Astrocyte (in vitro differentiated cells and primary cell): ENCODE results near the gene INKA1. TPM values are rescaled to one million over a fixed set of nuclear protein-coding genes. Genes with fewer than 3 reads are reported as not detected.
A peak's percentile ranks its signal among the peaks of the same experiment; 100 is the strongest.

Experiments
- DNase-seq: peaks from one replicate; pipeline ENCODE4 v3.0.0-alpha.2; 2010; ENCODE audit warnings: low read depth
- FAIRE-seq: peaks from 2 replicates; lab custom pipeline; 2011; peaks lifted over from hg19 to GRCh38; lab: Jason Lieb, UNC
- H2AFZ ChIP-seq: 2 replicates; pipeline ENCODE4 v1.6.0; 2012; ENCODE audit warnings: low read depth, low read length, inconsistent platforms
- H3K27ac ChIP-seq: 2 replicates; pipeline ENCODE4 v1.5.1; 2011; ENCODE audit warnings: low read depth, low read length, inconsistent platforms
- H3K27me3 ChIP-seq: 2 replicates; pipeline ENCODE4 v1.6.0; 2011; ENCODE audit warnings: low read length, inconsistent platforms; ENCODE audit not compliant: insufficient read depth
- H3K36me3 ChIP-seq: 2 replicates; pipeline ENCODE4 v1.5.1; 2011; ENCODE audit warnings: low read length, inconsistent platforms; ENCODE audit not compliant: insufficient read depth
- H3K4me1 ChIP-seq: 2 replicates; pipeline ENCODE4 v1.5.1; 2011; ENCODE audit warnings: low read length, inconsistent platforms; ENCODE audit not compliant: insufficient read depth
- H3K4me2 ChIP-seq: 2 replicates; pipeline ENCODE4 v1.6.0; 2012; ENCODE audit warnings: low read length, inconsistent platforms
- H3K4me3 ChIP-seq: 2 replicates; pipeline ENCODE4 v1.5.1; 2011; ENCODE audit warnings: low read depth, mild to moderate bottlenecking, low read length, inconsistent platforms; ENCODE audit not compliant: insufficient read depth
- H3K79me2 ChIP-seq: 2 replicates; pipeline ENCODE4 v1.6.0; 2012; ENCODE audit warnings: mild to moderate bottlenecking, low read length, inconsistent platforms; ENCODE audit not compliant: insufficient read depth
- H3K9ac ChIP-seq: 2 replicates; pipeline ENCODE4 v1.6.0; 2012; ENCODE audit warnings: mild to moderate bottlenecking, low read length, inconsistent platforms
- H3K9me3 ChIP-seq: 2 replicates; pipeline ENCODE4 v1.5.1; 2012; ENCODE audit warnings: low read depth, mild to moderate bottlenecking, low read length, inconsistent platforms; ENCODE audit not compliant: insufficient read depth
- H4K20me1 ChIP-seq: 2 replicates; pipeline ENCODE4 v1.6.0; 2012; ENCODE audit warnings: low read length, inconsistent platforms; ENCODE audit not compliant: insufficient read depth
- H3K27ac Mint-ChIP-seq: one replicate; pipeline ENCODE4 v1.8.0; 2021; ENCODE audit warnings: mild to moderate bottlenecking, mixed read lengths; ENCODE audit not compliant: unreplicated experiment
- H3K27me3 Mint-ChIP-seq: one replicate; pipeline ENCODE4 v1.8.0; 2021; ENCODE audit warnings: low read depth, mixed read lengths; ENCODE audit not compliant: unreplicated experiment
- H3K36me3 Mint-ChIP-seq: one replicate; pipeline ENCODE4 v1.8.0; 2021; ENCODE audit warnings: low read depth, mixed read lengths; ENCODE audit not compliant: unreplicated experiment
- H3K4me1 Mint-ChIP-seq: one replicate; pipeline ENCODE4 v1.8.0; 2021; ENCODE audit warnings: low read depth, mixed read lengths; ENCODE audit not compliant: unreplicated experiment
- H3K4me3 Mint-ChIP-seq: one replicate; pipeline ENCODE4 v1.8.0; 2021; ENCODE audit warnings: mild to moderate bottlenecking, moderate library complexity, mixed read lengths; ENCODE audit not compliant: unreplicated experiment
- H3K9me3 Mint-ChIP-seq: one replicate; pipeline ENCODE4 v1.8.0; 2021; ENCODE audit warnings: mild to moderate bottlenecking, mixed read lengths; ENCODE audit not compliant: unreplicated experiment
- EZH2 ChIP-seq: IDR thresholded peaks from 2 replicates; pipeline ENCODE4 v1.6.1; 2012; ENCODE audit warnings: mild to moderate bottlenecking, low read length, inconsistent platforms; ENCODE audit not compliant: insufficient read depth
- total RNA-seq: library from RNA; stranded (reverse); gene quantifications from 2 replicates; pipeline ENCODE4 v1.2.1, GENCODE V29; 2021
- TF ChIP-seq, protein P1 (sequence below): IDR thresholded peaks from 2 replicates; pipeline ENCODE4 v1.5.1; 2011; ENCODE audit warnings: low read depth, mild to moderate bottlenecking, inconsistent platforms, low read length, moderate library complexity; ENCODE audit not compliant: insufficient read depth

The INKA1 gene
- total RNA-seq, 1 donor from 2014 or later = 2.7 TPM

DNA sequence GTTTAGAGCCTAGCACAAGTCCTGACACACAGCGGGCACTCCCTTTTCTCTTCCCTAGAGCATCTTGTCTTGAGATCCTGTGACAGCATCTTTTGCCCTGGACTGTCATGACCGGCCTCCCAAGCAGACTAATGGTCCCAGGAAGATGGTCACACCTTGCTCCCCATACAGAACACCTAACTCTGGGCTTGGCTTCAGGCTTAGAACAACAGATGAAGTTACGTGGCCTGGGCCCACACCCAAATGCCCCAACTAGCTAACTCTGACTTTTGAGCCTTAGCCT is 15.9 kb upstream of the INKA1 start:
- no peak overlapping the region for H3K4me3 ChIP-seq
- peaks cover 39% of the 10 kb centered on the region for H3K79me2 ChIP-seq
- H3K9me3 ChIP-seq = no peaks in the 10 kb centered on the region
- peak overlapping the region; percentile 85 for H2AFZ ChIP-seq
- peaks cover 2% of the 10 kb centered on the region for H3K27me3 Mint-ChIP-seq
- TF ChIP-seq EZH2 = no peak
- TF ChIP-seq, protein P1, sequence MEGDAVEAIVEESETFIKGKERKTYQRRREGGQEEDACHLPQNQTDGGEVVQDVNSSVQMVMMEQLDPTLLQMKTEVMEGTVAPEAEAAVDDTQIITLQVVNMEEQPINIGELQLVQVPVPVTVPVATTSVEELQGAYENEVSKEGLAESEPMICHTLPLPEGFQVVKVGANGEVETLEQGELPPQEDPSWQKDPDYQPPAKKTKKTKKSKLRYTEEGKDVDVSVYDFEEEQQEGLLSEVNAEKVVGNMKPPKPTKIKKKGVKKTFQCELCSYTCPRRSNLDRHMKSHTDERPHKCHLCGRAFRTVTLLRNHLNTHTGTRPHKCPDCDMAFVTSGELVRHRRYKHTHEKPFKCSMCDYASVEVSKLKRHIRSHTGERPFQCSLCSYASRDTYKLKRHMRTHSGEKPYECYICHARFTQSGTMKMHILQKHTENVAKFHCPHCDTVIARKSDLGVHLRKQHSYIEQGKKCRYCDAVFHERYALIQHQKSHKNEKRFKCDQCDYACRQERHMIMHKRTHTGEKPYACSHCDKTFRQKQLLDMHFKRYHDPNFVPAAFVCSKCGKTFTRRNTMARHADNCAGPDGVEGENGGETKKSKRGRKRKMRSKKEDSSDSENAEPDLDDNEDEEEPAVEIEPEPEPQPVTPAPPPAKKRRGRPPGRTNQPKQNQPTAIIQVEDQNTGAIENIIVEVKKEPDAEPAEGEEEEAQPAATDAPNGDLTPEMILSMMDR = no peak
- H3K4me3 Mint-ChIP-seq = peak overlapping the region; percentile 91
- H3K27me3 ChIP-seq = no peaks in the 10 kb centered on the region
- peaks cover 7% of the 10 kb centered on the region for H3K36me3 Mint-ChIP-seq
- H3K9ac ChIP-seq = peak overlapping the region; percentile 87
- no peaks in the 10 kb centered on the region for H3K36me3 ChIP-seq
- FAIRE-seq = no peak
- H3K9me3 Mint-ChIP-seq = peaks cover 2% of the 10 kb centered on the region
- peak overlapping the region; percentile 58 for H3K27ac Mint-ChIP-seq
- peaks cover 5% of the 10 kb centered on the region for H4K20me1 ChIP-seq
- peaks cover 12% of the 10 kb centered on the region for H3K4me1 Mint-ChIP-seq
- peaks cover 17% of the 10 kb centered on the region for H3K4me1 ChIP-seq
- peak overlapping the region; percentile 84 for H3K27ac ChIP-seq
- H3K4me2 ChIP-seq = peak overlapping the region; percentile 86
- DNase-seq = no peak

DNA sequence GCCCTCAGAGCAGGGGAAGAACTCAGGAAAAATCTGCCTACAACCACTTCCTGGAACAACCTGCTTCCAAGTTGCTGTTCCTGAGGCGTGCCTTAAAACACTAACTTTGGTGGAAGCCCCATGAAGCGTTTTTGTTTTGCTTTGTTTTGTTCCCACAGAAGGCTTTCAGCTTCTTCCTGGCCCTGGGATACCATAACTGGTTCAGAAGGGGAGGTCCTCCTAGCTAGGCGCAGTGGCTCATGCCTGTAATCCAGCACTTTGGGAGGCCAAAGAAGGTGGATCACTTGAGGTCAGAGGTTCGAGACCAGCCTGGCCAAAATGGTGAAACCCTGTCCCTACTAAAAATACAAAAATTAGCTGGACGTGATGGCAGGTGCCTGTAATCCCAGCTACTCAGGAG is 15.5 kb upstream of the INKA1 start:
- no peak overlapping the region for H3K4me3 Mint-ChIP-seq
- no peak for FAIRE-seq
- H3K9me3 Mint-ChIP-seq = peaks cover 2% of the 10 kb centered on the region
- no peaks in the 10 kb centered on the region for H3K36me3 ChIP-seq
- H3K4me1 Mint-ChIP-seq = peaks cover 12% of the 10 kb centered on the region
- H2AFZ ChIP-seq = no peak overlapping the region
- no peaks in the 10 kb centered on the region for H3K27me3 ChIP-seq
- H3K27me3 Mint-ChIP-seq = peaks cover 4% of the 10 kb centered on the region
- no peak for TF ChIP-seq EZH2
- TF ChIP-seq, protein P1 = no peak
- H3K9ac ChIP-seq = no peak overlapping the region
- no peak overlapping the region for H3K27ac ChIP-seq
- H3K4me2 ChIP-seq = no peak overlapping the region
- H4K20me1 ChIP-seq = peaks cover 1% of the 10 kb centered on the region
- H3K79me2 ChIP-seq = peaks cover 35% of the 10 kb centered on the region
- peaks cover 17% of the 10 kb centered on the region for H3K4me1 ChIP-seq
- H3K4me3 ChIP-seq = no peak overlapping the region
- H3K9me3 ChIP-seq = no peaks in the 10 kb centered on the region
- H3K27ac Mint-ChIP-seq = no peak overlapping the region
- no peak for DNase-seq
- H3K36me3 Mint-ChIP-seq = peaks cover 6% of the 10 kb centered on the region

DNA sequence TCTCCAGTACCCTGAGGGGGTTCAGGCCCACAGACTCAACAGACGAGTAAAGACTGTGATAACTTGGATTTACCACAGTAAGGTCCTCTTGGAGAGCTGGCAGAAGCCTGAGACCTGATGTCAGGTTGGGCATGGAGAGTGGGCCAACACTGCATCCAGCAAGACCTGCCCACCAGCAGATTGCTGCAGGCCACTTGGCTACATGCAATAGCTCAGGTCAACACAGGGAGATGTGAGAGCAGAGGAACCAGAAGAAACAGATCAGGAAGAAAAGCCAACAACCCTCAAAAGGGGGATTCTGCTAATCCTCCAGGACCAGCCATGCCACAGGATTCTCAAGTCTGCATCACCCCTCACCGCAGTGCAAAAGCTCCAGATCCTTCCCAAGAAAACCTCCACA is 15.0 kb upstream of the INKA1 start:
- TF ChIP-seq, protein P1 = no peak
- TF ChIP-seq EZH2 = no peak
- no peak overlapping the region for H3K4me3 Mint-ChIP-seq
- no peaks in the 10 kb centered on the region for H3K27me3 ChIP-seq
- no peak overlapping the region for H3K27ac ChIP-seq
- peaks cover 12% of the 10 kb centered on the region for H3K4me1 Mint-ChIP-seq
- peaks cover 6% of the 10 kb centered on the region for H3K36me3 Mint-ChIP-seq
- H3K4me2 ChIP-seq = no peak overlapping the region
- H3K79me2 ChIP-seq = peaks cover 31% of the 10 kb centered on the region
- H3K9ac ChIP-seq = no peak overlapping the region
- H4K20me1 ChIP-seq = no peaks in the 10 kb centered on the region
- H2AFZ ChIP-seq = no peak overlapping the region
- no peak overlapping the region for H3K4me3 ChIP-seq
- peaks cover 17% of the 10 kb centered on the region for H3K4me1 ChIP-seq
- H3K9me3 Mint-ChIP-seq = peaks cover 2% of the 10 kb centered on the region
- H3K27ac Mint-ChIP-seq = no peak overlapping the region
- no peaks in the 10 kb centered on the region for H3K9me3 ChIP-seq
- no peak for DNase-seq
- peaks cover 4% of the 10 kb centered on the region for H3K27me3 Mint-ChIP-seq
- no peak for FAIRE-seq
- H3K36me3 ChIP-seq = no peaks in the 10 kb centered on the region
